Hippocampal formation (tissue), 2 donors: ENCODE measurements around the gene COG2.
"Not testable (repeated sequence)": the region's sequence is repeated elsewhere in the genome, so short reads cannot be mapped to it uniquely, and the experiment has no call there.

Experiments
- DNase-seq, 2 donors: peaks; one replicate each; lab custom pipeline; 2025; lab: John Stamatoyannopoulos, UW

COG2 gene

DNA sequence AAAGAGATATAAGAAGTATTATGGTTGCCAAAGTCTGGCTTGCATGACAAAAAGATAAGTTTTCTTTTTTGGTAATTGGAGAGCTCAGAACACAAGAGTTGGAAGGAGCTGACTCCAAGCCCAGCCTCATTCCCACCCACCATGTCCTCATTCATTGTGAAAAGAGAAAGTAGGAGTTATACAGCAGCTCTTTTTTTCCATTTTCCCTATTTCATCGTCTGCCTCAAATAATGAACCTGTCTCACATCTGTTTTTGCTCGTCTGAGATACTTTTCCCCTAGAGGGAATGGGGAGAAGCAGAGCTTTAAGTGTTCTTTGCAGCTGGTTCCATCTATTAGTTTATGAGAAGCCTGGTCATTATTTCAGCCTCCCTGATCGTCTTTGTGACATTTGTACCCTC, 36.9 kb downstream of the COG2 start:
- DNase-seq, result no peak

DNA sequence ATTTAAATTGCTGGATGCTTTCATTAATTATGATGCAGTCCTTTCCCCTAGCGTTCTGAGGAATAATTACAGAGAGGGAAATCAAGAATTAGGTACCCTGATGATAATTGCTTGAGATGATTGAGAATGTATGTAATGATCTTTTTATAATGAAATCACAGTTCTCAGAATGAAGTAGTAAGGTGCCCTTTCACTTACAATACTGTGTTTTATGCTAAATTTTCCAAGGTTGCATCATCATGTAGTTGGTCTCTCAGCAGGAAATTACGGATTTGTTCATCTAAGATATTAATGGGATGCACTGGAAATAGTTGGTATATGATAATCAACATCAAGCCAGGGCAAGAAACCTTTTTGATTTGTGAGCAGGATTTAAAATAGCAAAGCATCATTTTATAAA, 37.5 kb downstream of the COG2 start:
- no peak for DNase-seq

DNA sequence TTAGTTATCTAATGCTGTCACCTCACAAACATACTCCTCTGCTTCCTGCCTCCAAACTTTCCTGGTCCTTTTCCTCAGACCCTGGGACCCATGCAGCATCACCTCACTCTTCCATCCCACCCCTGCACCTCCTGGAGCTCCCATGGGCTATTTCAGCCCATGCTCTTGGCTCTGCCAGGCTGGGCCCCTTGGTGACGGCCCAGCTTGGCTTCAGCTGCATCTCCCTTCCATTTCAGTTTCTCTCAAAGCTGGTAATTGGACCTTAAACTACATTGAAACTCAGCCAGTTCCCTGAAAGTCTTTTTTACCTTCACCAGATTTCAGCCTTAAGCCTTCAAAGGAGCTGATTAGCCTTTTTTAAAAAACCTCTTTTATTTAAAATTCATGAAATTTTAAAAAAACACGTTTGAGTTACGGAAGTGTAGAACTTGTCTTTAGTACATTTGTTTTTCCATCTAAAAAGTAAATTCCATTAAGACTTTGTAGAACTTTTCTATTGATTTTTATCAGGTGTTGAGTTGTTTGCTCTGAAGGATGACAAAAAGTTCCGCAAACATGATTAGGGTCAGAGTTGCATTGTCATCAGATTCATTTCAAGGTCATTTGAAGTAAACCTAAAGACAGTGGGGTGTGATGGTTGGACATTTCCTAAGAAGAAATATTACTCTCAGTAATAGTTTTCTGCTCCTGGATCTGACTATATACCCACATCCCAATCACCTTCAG, 38.2 kb downstream of the COG2 start:
- no peak for DNase-seq

DNA sequence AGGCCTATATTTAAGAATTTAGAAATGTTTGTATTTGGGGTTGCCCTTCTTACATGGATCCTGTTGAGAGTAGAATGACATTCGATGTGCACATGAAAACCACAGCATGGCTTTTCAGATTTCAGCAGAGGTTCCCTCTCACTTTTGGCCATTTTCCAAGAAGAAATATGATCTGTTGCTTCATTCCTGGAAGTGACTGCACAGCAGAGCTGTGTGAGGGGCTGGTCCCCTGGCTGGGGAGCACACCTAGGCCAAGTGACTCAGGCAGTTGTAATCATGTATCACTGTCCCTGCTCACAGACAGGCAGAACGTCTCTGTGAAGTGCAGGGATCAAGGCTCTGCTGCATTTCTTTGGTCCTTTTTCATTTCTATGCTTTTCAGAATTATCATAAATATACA, 39.3 kb downstream of the COG2 start:
- DNase-seq, result no peak

DNA sequence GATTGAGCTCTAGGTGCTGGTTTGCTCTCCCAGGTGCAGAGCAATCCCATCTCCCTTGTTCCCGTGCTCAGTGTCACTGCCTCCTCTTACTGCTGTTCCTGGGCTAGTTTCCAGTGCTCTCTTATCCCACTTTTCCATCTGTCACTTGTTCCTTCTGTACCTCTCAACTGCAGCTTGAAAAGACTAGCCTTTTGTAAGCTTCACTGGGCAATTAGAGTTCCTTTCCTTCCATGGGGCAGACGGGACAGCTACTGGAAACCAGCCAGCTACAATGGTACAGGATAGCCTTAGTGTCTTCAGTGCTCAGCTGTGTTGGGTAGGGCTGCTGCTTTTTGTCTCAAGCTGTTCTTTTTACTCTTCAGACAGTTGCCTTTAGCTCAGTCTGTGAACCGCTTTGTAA, 40.0 kb downstream of the COG2 start:
- DNase-seq, result peak in 1 of 2 donors; percentile 71

DNA sequence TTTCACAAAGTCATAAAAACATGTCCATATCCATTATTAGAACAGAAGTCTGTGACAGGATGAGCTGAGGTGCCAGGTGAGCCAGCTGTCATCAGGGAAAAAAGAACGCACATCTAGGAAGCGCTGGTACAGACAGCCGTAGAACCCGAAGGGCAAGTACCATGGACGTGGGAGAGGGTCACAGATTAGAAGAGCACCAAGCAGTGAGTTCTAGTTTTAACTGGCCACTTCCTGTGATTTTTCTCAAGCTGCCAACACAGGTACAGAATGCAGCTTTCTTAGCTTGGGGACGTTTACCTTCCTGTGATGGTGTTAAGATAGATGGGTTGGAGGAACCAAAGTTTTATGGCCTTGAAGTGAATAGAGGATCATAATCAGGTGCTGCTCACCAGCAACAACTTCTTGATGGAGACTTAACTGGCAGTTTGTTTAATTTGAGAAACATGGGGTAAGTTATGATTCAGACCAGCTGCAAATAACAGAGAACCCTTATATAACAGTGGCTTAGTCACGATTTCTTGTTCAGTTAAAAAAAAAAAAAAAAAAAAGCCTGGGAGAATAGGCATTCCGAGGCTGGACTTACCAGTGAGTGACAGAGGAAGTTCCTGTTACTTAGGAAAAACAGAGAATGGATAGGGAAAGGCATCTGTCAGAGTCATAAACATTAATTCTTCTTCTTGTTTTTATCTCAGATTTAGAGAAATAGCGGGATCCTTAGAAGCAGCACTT, 40.8 kb downstream of the COG2 start:
- DNase-seq, result no peak

DNA sequence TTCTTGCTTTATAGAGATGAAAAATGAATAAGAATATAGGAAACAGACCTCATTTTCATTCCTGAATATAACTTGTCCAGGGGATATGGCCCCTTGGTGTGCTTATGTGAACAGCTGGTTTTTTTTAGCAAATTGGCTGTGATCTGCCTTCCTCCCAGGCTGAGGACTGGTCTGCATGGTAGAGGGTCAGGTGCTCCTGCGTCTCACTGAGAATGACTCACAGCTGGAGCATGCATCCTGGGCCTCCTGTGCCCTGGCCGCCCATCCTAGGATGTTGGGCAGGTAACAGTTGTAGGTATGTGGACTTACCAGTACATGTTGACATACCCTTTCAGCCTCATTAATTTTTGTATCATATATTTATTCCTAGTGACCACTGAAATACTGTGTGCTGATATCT, 41.9 kb downstream of the COG2 start:
- no peak for DNase-seq

DNA sequence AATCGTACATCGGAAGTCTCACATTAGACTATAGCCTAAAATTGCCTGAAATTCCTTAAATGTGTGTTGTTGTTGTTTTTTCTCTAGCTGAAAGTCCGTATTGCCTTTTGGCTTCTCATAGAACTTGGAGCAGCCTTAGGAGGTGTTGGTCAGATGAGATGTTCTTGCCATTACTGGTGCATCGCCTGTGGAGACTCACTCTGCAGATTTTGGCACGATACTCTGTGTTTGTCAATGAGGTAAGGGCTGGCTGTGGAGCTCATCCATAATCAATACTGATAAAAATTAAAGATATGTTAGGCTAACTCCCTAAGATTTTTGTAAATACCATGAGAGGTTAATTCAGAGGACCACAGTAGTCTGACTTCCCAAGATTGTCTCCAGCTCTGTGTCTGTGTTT, 42.7 kb downstream of the COG2 start:
- DNase-seq, result no peak

DNA sequence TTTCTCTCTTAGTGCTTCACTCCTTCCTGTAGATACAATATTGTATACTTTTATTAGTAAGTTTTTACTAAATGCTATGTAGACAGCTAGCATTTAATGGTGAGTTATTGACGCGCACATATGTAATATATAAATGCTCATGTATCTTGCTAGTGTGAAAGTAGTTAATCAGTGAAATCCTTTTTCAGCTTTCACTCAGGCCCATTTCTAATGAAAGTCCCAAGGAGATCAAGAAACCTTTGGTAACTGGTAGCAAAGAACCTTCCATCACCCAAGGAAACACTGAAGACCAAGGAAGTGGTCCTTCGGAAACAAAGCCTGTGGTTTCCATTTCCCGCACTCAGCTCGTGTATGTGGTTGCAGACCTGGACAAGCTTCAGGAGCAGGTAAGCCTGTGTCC, 44.5 kb downstream of the COG2 start:
- no peak for DNase-seq

DNA sequence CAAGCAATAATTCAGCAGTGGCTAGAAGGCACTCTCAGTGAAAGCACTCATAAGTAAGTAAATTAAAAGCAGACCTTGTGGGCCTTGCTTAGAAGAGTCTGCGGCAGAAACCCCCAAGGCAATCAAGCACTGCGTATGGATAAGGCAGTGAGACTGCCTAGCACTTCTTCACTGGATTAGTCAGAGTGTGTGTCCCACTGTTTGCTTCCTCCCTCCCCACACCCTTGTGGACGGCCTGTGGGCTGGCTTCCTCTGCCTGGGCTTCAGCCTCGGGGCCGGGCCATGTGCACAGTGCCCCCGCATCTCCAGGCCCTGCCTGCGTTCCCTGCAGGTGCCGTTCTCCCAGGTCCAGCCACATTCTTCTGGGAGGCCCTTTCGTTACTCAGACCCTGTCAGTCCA, 47.8 kb downstream of the COG2 start:
- DNase-seq, result no peak

DNA sequence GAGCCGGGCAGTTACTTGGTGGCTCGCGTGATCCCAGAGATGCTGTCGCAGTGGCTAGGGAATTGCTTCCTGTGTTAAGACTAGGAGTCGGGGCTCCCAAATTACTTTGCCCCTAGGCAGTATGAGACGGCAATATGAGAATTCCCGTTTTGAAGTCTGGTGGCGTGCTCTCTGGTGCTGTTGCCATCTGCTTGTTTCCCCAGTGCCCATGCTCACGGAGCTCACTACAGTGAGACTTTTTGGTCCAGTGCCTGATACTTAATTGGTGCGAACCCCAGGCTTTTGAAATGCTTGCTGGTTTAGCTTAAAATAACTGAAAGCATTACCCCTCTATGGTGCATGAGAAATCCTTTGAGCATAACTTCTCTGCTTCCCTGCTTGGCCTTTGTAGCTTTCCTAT, 49.3 kb downstream of the COG2 start:
- no peak for DNase-seq

DNA sequence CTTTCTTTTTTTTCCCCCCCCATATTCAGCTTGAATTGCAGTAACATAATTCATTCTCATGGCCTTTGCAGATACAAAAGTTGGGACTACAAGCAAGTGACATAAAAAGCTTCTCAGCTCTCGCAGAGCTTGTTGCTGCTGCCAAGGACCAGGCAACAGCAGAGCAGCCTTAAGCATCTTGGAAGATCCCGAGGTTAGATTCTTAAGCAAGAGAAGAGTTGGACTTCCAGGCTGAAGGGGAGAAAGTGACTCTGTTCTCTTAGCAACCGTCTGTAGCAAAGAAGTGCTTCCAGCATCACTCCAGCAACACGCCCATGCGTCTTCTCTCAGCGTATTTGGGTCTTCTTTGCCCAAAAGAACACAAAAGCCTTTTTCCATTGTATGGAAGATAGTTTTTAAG, 50.9 kb downstream of the COG2 start:
- peak in 1 of 2 donors; percentile 68 for DNase-seq

DNA sequence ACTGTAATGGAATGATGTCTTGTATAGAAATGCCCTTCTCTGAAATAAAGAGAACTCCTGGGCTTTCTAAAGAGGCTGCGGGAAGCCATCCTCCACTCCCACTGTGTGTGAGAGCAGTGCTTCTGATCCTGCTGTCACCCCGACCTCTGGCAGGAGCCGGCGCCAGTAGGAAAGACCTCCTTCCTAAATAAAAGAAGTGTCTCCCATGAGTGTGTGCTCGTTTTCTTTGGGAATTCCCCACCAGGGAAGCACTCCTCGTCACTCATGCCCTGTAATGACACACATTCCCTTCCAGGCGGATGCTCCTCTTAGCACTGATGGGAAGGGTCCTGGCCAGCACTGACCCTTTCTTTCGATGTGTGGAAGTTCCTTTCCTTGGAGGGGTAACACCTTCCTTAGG, 51.5 kb downstream of the COG2 start:
- DNase-seq, result no peak

DNA sequence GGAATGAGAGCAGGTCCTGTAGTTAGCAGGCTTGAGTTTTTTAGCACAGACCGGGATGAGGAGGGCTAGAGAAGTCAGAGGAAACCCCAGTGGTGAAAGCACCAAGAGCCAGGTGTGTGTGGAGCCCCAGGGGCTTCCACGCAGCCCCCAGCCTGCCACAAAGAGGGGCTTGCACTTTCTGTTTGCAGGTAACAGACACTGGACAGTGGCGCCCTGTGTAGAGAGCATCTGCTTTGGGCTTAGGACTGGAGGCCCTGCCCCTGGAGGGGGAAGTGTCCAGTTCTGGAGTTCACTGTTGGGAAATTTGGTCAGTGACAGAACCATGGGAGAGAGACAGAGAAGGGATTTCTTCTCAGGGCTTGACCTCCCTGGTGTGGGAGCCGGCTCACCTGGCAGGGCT, 52.2 kb downstream of the COG2 start:
- DNase-seq, result no peak

DNA sequence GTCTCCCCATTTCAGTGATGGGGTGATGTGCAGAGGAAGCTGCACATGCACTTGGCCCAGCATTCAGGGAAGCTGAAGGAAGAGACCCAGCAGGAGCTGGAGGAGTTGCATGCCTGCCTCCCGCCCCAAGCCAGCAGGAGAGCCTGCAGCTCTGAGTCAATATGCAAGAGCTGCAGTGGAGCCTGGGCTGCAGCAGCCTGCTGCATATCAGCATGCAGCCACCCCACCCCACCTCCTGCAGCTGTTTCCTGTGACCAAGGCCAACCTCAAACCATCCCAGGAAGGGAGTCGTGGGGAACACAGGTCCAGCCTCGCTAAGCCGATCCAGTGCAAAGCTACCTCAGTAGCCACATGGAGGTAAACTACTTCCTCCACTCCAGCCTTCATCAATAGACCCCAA, 52.7 kb downstream of the COG2 start:
- no peak for DNase-seq

DNA sequence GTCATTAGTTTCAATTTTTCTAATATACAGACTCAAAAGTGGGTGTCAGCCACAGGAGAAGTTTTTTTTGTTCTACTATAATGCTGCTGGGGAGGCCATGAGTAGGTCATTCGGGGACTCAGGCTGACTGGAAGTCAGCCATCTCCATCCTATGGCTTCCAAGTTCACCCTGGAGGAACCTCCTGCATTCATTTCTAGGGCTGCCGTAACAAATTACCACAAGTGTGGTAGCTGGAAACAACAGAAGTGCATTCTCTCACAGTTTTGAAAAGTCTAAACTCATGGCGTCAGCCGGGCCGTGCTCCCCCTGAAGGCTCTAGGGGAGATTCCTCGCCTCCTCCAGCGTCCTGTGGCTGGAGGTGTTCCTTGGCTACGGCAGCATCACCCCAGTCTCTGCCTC, 53.9 kb downstream of the COG2 start:
- DNase-seq, result no peak

DNA sequence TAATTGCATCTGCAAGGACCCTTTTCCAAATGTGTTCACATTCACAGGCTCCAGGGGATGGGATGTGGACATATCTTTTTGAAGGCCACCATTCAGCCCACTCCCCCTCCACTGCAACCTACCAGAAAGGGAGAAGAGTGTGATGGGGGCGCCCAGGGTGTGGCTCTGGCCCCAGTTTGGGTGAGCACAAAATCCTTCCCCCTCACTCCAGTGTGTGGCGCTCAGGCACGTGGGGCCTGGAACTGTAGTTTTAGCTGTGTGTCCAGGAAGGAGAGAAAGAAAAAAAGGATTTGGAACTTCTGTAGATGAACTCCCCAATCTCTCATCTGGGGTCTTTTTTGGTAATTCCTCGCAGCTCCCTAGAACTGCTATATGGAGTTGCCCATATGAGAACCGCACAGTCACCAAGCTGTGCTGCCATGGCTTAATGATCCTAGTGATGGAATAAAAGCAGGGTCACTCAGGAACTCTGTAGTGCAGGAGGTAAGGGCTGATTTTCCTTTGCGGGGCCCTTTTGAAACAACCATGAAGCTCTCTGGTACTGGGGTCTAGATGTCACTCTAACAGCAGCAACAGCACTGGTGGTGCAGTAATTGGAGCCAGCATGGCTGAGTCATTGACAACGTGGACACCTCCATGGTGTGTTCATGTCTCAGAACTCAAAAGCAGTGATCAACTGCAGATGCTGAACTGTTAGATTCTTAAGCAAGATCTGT, 54.6 kb downstream of the COG2 start:
- DNase-seq, result no peak

DNA sequence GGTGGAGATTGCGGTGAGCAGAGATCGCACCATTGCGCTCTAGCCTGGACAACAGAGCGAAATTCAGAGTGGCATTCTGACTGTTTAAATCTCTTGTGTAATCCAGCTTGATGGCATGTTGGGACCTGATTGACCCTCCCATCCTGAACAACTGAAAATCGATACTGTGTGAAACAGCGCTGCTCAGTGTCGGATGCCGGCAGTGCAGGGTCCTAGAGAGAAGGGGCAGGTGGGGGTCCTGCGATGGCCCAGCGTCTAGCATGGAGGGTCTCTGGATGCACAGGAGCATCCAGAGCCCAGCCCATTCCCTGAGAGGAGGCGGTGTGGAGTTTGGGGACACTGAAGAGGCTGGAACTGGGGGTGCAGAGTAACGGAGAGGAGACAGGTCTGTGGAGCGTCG, 55.8 kb downstream of the COG2 start:
- no peak for DNase-seq

DNA sequence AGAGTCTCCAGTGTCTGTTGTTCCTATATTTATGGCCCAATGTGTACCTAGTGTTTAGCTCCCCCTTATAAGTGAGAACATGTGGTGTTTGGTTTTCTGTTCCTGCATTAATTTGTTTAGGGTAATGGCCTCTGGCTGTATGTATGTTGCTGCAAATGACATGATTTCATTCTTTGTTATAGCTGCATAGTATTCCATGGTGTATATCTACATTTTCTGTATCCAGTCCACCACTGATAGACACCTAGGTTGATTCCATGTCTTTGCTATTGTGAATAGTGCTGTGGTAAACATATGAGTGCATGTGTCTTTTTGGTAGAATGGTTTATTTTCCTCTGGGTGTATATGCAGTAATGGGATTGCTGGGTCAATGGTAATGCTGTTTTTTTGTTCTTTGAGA, 56.7 kb downstream of the COG2 start:
- not testable (repeated sequence) for DNase-seq

DNA sequence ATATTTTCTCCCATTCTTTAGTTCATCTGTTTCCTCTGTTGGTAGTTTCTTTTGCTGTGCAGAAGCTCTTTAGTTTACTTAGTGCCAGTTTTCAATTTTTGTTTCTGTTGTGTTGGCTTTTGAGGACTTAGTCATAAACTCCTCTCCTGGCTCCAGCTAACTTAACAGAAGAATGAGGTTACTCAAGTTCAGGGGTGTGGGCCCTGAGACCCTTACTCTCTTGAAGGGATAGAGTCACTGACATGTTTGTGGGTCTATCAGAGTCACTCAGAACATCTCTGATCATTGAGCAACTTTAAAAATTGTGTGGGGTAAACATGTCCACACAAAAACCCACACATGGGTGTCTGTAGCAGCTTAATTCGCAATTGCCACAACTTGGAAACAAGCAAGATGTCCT, 57.4 kb downstream of the COG2 start:
- no peak for DNase-seq

DNA sequence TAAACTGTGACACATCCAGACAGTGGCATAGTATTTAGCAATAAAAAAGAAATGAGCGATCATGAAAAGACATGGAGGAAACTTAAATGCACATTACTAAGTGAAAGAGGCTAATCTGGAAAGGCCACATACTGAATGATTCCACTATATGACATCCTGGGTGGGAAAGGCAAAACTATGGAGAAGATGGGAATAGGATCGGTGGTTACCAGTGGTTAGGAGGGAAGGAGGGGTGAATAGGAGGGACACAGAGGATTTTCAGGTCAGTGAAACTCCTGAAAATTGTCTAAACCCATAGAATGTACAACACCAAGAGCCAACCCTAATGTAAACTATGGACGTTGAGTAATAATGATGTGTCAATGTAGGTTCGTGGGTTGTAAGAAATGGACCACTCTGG, 57.9 kb downstream of the COG2 start:
- DNase-seq, result no peak

DNA sequence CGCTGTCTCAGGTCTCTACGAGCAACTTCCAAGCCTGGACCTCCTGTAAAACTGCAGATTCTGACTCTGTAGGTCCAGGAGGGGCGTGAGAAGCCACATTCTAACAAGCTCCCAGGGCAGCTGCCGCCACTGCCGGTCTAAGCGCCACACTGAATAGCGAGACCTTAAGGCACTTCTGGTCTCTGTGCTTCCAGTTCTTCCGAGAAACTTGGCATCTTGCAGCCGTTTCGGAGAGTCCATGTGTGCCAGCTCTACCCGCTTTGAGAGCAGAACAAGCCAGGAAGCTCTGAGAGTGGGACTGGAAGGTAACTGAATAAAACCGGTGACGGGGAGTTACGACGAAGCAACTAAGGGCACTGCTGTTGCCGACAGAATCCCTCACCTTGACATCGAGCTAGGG, 59.2 kb downstream of the COG2 start:
- peak in 1 of 2 donors; percentile 38 for DNase-seq
